BLaER1 treated with 17β-estradiol and CSF1 and Interleukin-3, amounts not matched to agents 10 nM and 100 nM (cell line): ENCODE data around the gene DAB1.
A peak's percentile ranks its signal among the peaks of the same experiment; 100 is the strongest.

Source experiments
- H3K27ac ChIP-seq, 11 experiments: shearing (Covaris generic); formaldehyde crosslinking; 2 replicates each; pipeline ENCODE4 v1.8.1; 2022
- H3K27me3 ChIP-seq, 11 experiments: shearing (Covaris generic); formaldehyde crosslinking; 2 replicates each; pipeline ENCODE4 v1.8.1; 2022
- H3K36me3 ChIP-seq, 11 experiments: shearing (Covaris generic); formaldehyde crosslinking; 2 replicates each; pipeline ENCODE4 v1.8.1; 2022
- H3K4me1 ChIP-seq, 10 experiments: shearing (Covaris generic); formaldehyde crosslinking; 2 replicates each; pipeline ENCODE4 v1.8.1; 2022
- H3K4me2 ChIP-seq, 11 experiments: shearing (Covaris generic); formaldehyde crosslinking; 2 replicates each; pipeline ENCODE4 v1.8.1; 2022
- H3K4me3 ChIP-seq, 10 experiments: shearing (Covaris generic); formaldehyde crosslinking; 2 replicates each; pipeline ENCODE4 v1.8.1; 2022
- H3K9ac ChIP-seq, 11 experiments: shearing (Covaris generic); formaldehyde crosslinking; 2 replicates each; pipeline ENCODE4 v1.8.1; 2022
- H3K9me3 ChIP-seq, 11 experiments: shearing (Covaris generic); formaldehyde crosslinking; replicated peaks in 1 of 11; 2 replicates each; pipeline ENCODE4 v1.8.1; 2022
- H4K20me1 ChIP-seq, 11 experiments: shearing (Covaris generic); formaldehyde crosslinking; 2 replicates each; pipeline ENCODE4 v1.8.1; 2022
- Cebpa-rat ChIP-seq, 11 experiments: shearing (Covaris generic); IDR thresholded peaks; 2 replicates each; pipeline ENCODE4 v1.8.1; 2022

Gene DAB1

DNA sequence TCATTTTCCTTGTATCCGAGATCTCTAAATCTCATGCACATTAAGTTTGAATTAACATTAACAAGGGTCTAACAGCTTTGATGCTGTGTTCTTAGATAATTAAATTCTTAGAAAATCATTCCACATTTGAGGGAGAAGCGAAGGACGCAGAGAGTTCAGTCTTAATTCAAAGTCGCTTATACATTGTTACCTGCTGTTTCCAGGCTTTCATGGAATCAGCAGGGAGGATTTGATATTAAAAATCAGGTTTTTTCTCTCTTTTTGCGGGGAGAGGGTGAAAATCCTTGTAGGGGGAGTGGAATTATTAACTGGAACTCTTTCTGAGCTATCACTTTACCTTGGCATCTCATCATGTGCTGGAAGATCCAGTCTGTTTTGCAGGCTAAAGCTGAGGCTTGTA, 27.7 kb upstream of the DAB1 start:
- Histone ChIP-seq H3K9ac (no peak overlapping the region), H3K9me3 (no peaks in the 10 kb centered on the region), H3K4me3 (no peak overlapping the region), H3K27me3 (no peaks in the 10 kb centered on the region), H3K4me2 (no peak overlapping the region), H4K20me1 (no peaks in the 10 kb centered on the region), H3K36me3 (no peaks in the 10 kb centered on the region), H3K27ac (no peak overlapping the region), H3K4me1 (no peaks in the 10 kb centered on the region)
- no peak for TF ChIP-seq Cebpa-rat (IDR thresholded peaks at IDR 0.05)

DNA sequence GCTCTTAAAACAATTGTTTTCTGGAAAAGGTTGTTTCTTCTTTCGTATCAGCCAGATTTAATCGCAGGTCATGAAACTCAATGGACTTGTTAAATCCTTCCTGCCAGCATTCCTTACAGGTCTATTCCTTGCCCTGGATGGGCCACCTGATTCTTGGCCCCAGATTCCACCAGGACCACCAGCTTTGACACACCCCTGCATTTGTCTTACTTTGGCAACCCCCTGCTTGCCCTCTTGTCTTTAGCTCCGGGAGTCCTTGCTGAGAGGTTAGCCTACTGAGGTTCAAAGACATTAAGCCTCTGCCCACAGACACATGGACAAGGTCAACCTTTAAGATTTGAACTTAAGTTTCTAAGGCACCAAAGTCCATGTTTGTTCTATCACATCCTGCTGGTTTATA, 27.1 kb upstream of the DAB1 start:
- Histone ChIP-seq H3K4me2 (no peak overlapping the region), H3K9ac (no peak overlapping the region), H3K27ac (no peak overlapping the region), H3K9me3 (no peaks in the 10 kb centered on the region), H3K36me3 (no peaks in the 10 kb centered on the region), H3K27me3 (no peaks in the 10 kb centered on the region), H3K4me3 (no peak overlapping the region), H3K4me1 (no peaks in the 10 kb centered on the region), H4K20me1 (no peaks in the 10 kb centered on the region)
- no peak for TF ChIP-seq Cebpa-rat (IDR thresholded peaks at IDR 0.05)

DNA sequence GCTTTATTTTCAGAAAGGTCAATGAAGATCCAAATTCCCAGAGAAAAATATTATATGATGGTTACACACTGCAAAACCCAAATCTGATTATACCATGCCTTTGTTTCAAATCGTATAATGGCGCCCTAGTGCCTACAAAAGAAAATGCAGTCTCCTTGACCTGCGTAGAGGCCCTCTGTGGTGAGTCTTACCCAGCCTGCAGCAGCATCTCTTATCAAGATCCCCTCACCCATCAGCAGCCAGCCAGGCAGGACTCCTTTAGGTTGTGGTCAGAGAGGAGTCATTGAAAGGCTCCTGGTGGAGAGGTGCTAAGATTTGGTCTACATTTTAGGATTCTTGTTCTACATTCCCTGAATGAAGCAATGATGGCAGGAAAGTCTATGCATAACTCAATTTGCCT, 23.7 kb upstream of the DAB1 start:
- no peak overlapping the region for H3K9ac ChIP-seq
- no peaks in the 10 kb centered on the region for H3K4me1 ChIP-seq
- no peaks in the 10 kb centered on the region for H4K20me1 ChIP-seq
- no peak for TF ChIP-seq Cebpa-rat (IDR thresholded peaks at IDR 0.05)
- no peak overlapping the region for H3K4me2 ChIP-seq
- H3K27ac ChIP-seq: no peak overlapping the region
- no peaks in the 10 kb centered on the region for H3K9me3 ChIP-seq
- no peaks in the 10 kb centered on the region for H3K36me3 ChIP-seq
- no peak overlapping the region for H3K4me3 ChIP-seq
- no peaks in the 10 kb centered on the region; a peak in 1 of 22 replicates for H3K27me3 ChIP-seq

DNA sequence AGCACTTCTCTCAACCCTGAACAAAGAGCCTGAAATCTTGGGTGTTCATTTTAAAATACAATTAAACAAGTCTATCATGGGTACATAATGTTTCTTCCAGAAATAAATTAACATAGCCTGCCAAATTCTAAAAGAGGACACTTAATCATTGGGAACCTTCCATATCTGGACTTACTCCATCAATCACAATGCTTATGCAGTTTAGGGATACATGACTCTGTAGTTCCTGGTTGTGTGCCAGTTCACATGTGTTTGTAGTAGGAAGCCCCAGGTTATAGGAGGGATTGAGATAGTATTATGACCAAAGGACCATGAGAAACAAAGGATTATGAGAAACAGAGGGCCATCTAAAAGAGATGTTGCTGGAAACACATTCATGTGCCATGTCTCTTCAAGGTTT, 19.1 kb upstream of the DAB1 start:
- H3K4me2 ChIP-seq: no peak overlapping the region
- H3K4me1 ChIP-seq: peaks cover 0 to 5% (median 0%) of the 10 kb centered on the region in 10 experiments; a peak in 1 of 20 replicates
- no peaks in the 10 kb centered on the region for H3K9me3 ChIP-seq
- H3K4me3 ChIP-seq: no peak overlapping the region
- H3K36me3 ChIP-seq: no peaks in the 10 kb centered on the region
- H3K27me3 ChIP-seq: no peaks in the 10 kb centered on the region; a peak in 1 of 22 replicates
- TF ChIP-seq Cebpa-rat (IDR thresholded peaks at IDR 0.05): no peak
- no peak overlapping the region for H3K27ac ChIP-seq
- no peak overlapping the region for H3K9ac ChIP-seq
- no peaks in the 10 kb centered on the region for H4K20me1 ChIP-seq

DNA sequence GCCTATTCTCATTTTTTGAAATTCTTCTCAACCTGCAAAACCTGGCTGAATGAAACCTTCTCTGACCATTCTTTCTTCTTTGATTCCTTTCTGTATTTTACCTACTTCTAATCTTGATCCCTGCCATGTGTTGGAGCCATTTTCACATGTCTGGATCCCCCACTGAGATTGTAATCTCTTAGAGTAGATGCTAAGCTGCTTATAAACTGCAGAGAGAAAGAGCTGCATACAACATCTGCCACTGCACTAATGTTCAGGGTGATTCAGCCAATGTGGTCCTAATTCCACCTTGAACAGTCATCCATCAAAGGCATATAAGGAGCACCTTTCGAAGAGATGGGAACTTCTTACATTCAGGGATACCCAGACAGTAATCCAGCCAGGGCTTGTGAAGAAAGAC, 16.2 kb upstream of the DAB1 start:
- H3K9ac ChIP-seq: no peak overlapping the region
- peaks cover 0 to 5% (median 0%) of the 10 kb centered on the region in 10 experiments; a peak in 1 of 20 replicates for H3K4me1 ChIP-seq
- no peak overlapping the region for H3K4me2 ChIP-seq
- TF ChIP-seq Cebpa-rat (IDR thresholded peaks at IDR 0.05): no peak
- H3K9me3 ChIP-seq: no peaks in the 10 kb centered on the region
- no peak overlapping the region for H3K4me3 ChIP-seq
- H4K20me1 ChIP-seq: no peaks in the 10 kb centered on the region
- no peaks in the 10 kb centered on the region for H3K36me3 ChIP-seq
- H3K27me3 ChIP-seq: no peaks in the 10 kb centered on the region; a peak in 1 of 22 replicates
- no peak overlapping the region for H3K27ac ChIP-seq

DNA sequence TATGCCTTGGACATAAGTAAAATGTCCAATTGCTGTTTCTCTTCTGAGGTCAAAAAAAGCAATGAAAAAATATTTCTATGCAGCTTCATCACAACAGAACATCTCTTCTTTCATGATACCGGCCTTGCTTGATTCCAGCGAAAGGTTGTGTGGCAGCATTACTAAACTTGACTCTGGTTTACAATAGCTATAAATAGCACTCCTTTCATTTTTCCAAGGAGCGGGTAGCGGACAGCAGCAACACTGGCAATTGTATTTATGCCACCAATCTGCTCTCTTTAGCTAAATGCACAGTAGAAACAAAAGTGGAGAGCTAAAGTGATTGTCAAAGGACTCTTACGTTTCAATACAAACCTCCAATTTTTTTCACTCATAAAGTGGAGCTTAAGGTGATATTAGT, 7.5 kb upstream of the DAB1 start:
- no peak overlapping the region for H3K9ac ChIP-seq
- H3K27ac ChIP-seq: no peak overlapping the region
- no peaks in the 10 kb centered on the region for H3K36me3 ChIP-seq
- H3K27me3 ChIP-seq: no peaks in the 10 kb centered on the region
- H3K4me1 ChIP-seq: no peaks in the 10 kb centered on the region
- no peaks in the 10 kb centered on the region for H4K20me1 ChIP-seq
- TF ChIP-seq Cebpa-rat (IDR thresholded peaks at IDR 0.05): no peak
- no peak overlapping the region for H3K4me3 ChIP-seq
- H3K9me3 ChIP-seq: no peaks in the 10 kb centered on the region; a peak in 1 of 22 replicates
- H3K4me2 ChIP-seq: no peak overlapping the region

DNA sequence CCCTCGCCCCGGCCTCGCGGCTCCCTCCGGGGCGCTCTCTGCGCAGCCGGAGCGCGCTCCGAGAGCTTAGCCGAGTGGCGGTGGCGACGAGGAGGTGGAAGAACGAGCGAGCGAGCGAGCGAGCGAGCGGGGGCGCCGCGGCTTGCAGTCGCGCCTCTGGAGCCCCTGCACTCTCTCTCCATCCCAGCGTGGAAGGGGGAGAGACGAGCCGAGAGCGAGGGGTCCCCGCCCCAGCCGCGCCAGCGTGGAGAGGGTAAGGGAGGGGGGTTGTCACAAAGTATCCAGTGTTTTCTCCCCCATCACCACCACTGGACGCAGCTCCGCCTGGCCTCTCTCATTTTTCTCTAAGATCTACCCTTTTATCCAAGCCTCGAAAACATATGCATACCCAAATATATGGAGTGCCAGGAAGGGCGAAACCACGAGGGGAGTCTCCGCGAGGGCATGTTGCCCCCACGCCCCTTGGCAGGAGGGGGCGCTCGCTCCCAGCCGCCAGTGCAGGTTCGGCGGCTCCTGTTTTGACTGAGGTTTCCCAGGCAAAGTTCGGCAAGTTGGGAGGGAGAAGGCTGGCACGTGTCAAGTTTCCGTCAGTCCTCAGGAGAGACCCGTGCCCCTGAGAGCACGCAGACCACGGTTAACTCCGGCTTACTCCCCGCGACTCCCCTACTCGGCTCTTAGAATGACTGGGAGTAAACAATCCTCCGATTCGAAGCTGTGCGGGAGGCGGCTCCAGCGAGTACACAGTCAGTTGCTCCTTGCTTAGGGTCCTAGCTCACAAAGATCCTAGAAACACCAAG, 569 bp upstream of the DAB1 start:
- Histone ChIP-seq H3K27ac (no peak overlapping the region), H3K4me1 (peaks cover 0 to 23% (median 7%) of the 10 kb centered on the region in 10 experiments; a peak in 9 of 20 replicates), H4K20me1 (no peaks in the 10 kb centered on the region; a peak in 1 of 22 replicates), H3K27me3 (peaks cover 46 to 65% (median 62%) of the 10 kb centered on the region in 11 experiments), H3K4me2 (peak overlapping the region; percentile 81 to 99 (median 97)), H3K4me3 (peak overlapping the region; percentile 47 to 75 (median 68)), H3K9me3 (no peaks in the 10 kb centered on the region; a peak in 1 of 22 replicates), H3K36me3 (no peaks in the 10 kb centered on the region), H3K9ac (peak overlapping the region in 8 of 11 experiments; percentile 21 to 72 (median 40); a peak in 8 of 22 replicates)
- no peak for TF ChIP-seq Cebpa-rat (IDR thresholded peaks at IDR 0.05)

DNA sequence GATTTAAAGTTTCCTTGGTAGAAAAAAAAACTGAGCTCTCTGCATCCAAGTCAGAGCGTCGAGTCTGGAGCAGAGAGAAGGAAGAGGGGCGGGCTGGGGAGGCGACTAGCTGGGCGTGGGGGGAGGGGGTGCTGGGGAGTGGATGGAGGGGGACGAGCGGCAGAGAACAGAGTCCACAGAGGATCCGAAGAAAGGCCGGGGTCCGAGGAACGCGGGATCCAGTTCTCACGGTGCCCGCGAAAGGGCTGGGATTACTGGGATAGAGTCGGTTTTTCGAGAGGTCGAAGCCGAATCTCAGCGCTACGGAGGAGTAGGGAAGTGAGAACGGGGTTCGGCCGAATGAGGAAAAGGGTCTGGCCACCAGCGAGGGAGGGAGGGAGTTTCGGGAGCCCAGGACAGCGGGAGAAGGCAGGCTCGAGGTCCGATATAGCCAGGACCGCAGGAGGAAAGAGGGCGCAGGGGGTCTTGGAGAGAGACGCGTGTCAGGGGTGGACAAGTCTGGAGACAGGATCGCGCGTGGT, 665 bp downstream of the DAB1 start:
- H3K27ac ChIP-seq: no peak overlapping the region
- TF ChIP-seq Cebpa-rat (IDR thresholded peaks at IDR 0.05): no peak
- H3K4me1 ChIP-seq: peaks cover 0 to 23% (median 7%) of the 10 kb centered on the region in 10 experiments; a peak in 9 of 20 replicates
- no peaks in the 10 kb centered on the region for H3K9me3 ChIP-seq
- peak overlapping the region; percentile 81 to 99 (median 97) for H3K4me2 ChIP-seq
- peak overlapping the region in 9 of 11 experiments; percentile 7 to 74 (median 54); a peak in 14 of 22 replicates for H3K9ac ChIP-seq
- H3K27me3 ChIP-seq: peaks cover 46 to 65% (median 62%) of the 10 kb centered on the region in 11 experiments
- no peaks in the 10 kb centered on the region for H3K36me3 ChIP-seq
- no peaks in the 10 kb centered on the region; a peak in 1 of 22 replicates for H4K20me1 ChIP-seq
- H3K4me3 ChIP-seq: peak overlapping the region; percentile 47 to 75 (median 68)

DNA sequence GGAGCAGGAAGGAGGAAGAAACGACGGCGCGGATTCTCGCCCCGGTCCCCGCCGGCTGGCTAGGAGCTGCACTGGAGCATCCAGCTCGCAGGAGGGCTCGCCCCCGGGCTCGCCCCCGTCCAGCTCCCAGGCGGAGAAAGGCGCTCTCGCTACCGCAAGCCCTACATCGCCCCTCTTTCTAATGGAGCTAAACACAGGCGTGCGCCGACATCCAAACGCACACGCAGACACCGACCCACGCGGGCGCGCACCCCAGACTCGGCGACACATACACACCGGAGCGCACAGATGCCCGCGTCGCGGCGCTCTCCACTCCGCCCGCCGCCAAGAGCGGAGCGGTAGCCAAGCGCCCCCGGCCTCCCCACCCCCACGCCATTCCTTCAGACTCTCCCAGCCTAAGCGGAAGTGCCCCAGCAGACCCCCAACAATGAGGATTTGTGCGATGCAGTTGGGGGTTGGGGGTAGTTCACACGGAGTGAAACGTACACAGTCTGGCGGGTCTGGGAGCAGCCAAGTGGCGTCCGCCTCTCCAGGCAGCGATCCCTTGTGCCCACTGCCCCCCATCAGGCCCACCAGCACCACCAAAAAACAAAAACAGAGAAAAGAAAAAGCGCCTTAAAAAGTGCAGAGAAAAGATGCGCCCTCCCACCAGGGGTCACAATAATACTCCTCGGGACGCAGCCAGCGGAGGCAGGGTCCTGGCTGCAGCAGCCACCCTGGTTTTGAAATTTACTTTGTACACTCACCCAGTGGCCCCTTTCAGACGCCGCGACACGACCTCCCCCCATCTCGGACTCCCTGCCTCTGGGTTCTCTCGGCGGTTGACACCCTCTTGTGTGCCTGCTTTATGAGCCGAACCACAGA, 1.4 kb downstream of the DAB1 start:
- Histone ChIP-seq H4K20me1 (no peaks in the 10 kb centered on the region; a peak in 1 of 22 replicates), H3K9ac (peak overlapping the region in 10 of 11 experiments; percentile 32 to 74 (median 54); a peak in 19 of 22 replicates), H3K4me2 (peak overlapping the region; percentile 81 to 99 (median 97)), H3K36me3 (no peaks in the 10 kb centered on the region), H3K4me3 (peak overlapping the region; percentile 47 to 75 (median 68)), H3K9me3 (no peaks in the 10 kb centered on the region), H3K27ac (peak overlapping the region in 5 of 11 experiments; percentile 17 to 41 (median 27); a peak in 7 of 22 replicates), H3K4me1 (peaks cover 0 to 23% (median 7%) of the 10 kb centered on the region in 10 experiments; a peak in 9 of 20 replicates), H3K27me3 (peaks cover 46 to 65% (median 62%) of the 10 kb centered on the region in 11 experiments)
- TF ChIP-seq Cebpa-rat (IDR thresholded peaks at IDR 0.05): no peak
